Activated naive CD4-positive, alpha-beta T cell treated with Interleukin-2 at 50 U/mL for 16 hours (primary cell): ENCODE measurements around the gene STX3.

Experiments
- DNase-seq: peaks from one replicate; pipeline ENCODE4 v3.0.0-alpha.2; 2020

Gene STX3

GRCh38 chr11:59754859-59755700 lies at the start of gene STX3:
Gene STX3 (plus strand): TSS chr11:59755376. CDS start chr11:59755606, 230 bp downstream.
- peak; percentile 76 for DNase-seq

- no peak for DNase-seq
Observed at GRCh38 chr11:59706518-59707285, 48.5 kb upstream of the STX3 start.

- no peak for DNase-seq
Observed at GRCh38 chr11:59707371-59707770, 47.8 kb upstream of the STX3 start.

- DNase-seq = no peak
Observed at GRCh38 chr11:59708537-59708936, 46.6 kb upstream of the STX3 start.

GRCh38 chr11:59710136-59710847 lies 44.9 kb upstream of the STX3 start:
- no peak for DNase-seq

GRCh38 chr11:59713745-59714144 lies 41.4 kb upstream of the STX3 start, which contains the start of gene OR10V1:
Gene OR10V1 (minus strand): TSS chr11:59713845. CDS start chr11:59713845, 0 bp downstream.
- DNase-seq = no peak

GRCh38 chr11:59716051-59716450 lies 39.1 kb upstream of the STX3 start:
- DNase-seq = no peak

GRCh38 chr11:59719556-59719955 lies 35.6 kb upstream of the STX3 start:
- no peak for DNase-seq

GRCh38 chr11:59724066-59724465 lies 31.1 kb upstream of the STX3 start:
- no peak for DNase-seq

- no peak for DNase-seq
Observed at GRCh38 chr11:59727426-59727825, 27.8 kb upstream of the STX3 start.

- no peak for DNase-seq
Observed at GRCh38 chr11:59728154-59728553, 27.0 kb upstream of the STX3 start.

- DNase-seq = no peak
Observed at GRCh38 chr11:59728913-59729312, 26.3 kb upstream of the STX3 start.

- no peak for DNase-seq
Observed at GRCh38 chr11:59729834-59730233, 25.3 kb upstream of the STX3 start.

- no peak for DNase-seq
Observed at GRCh38 chr11:59730896-59731565, 24.1 kb upstream of the STX3 start.

GRCh38 chr11:59746111-59746510 lies 9.1 kb upstream of the STX3 start:
- DNase-seq = no peak

GRCh38 chr11:59753650-59754493 lies 1.3 kb upstream of the STX3 start:
- DNase-seq = peak; percentile 83

- peak; percentile 23 for DNase-seq
Observed at GRCh38 chr11:59754494-59754858, 700 bp upstream of the STX3 start.

- DNase-seq = peak; percentile 50
Observed at GRCh38 chr11:59755701-59756557, 753 bp downstream of the STX3 start.

GRCh38 chr11:59756558-59756840 lies 1.3 kb downstream of the STX3 start:
- no peak for DNase-seq

GRCh38 chr11:59756845-59757244 lies 1.7 kb downstream of the STX3 start:
- DNase-seq = no peak

GRCh38 chr11:59758401-59759037 lies 3.3 kb downstream of the STX3 start:
- DNase-seq = no peak
